Astrocyte of the cerebellum (primary cell): ENCODE data around the gene FOXL2NB.

ENCODE experiments used
- DNase-seq: peaks from one replicate; pipeline ENCODE4 v3.0.0-alpha.2; 2011; ENCODE audit warnings: low read depth
- H3K4me3 ChIP-seq: 2 replicates; pipeline ENCODE4 v1.5.1; 2011; ENCODE audit warnings: mild to moderate bottlenecking, low read depth, low read length, moderate library complexity
- in situ Hi-C: cut with HindIII; loops from 2 replicates; pipeline ENCODE4 v1.10.0; 2017; ENCODE audit warnings: low sequenced_read_pairs
- TF ChIP-seq, protein P1 (sequence below): IDR thresholded peaks from 2 replicates; pipeline ENCODE4 v1.5.1; 2012; ENCODE audit warnings: low read length, low read depth, moderate library complexity, mild to moderate bottlenecking; ENCODE audit errors: missing control alignments

The FOXL2NB gene

DNA sequence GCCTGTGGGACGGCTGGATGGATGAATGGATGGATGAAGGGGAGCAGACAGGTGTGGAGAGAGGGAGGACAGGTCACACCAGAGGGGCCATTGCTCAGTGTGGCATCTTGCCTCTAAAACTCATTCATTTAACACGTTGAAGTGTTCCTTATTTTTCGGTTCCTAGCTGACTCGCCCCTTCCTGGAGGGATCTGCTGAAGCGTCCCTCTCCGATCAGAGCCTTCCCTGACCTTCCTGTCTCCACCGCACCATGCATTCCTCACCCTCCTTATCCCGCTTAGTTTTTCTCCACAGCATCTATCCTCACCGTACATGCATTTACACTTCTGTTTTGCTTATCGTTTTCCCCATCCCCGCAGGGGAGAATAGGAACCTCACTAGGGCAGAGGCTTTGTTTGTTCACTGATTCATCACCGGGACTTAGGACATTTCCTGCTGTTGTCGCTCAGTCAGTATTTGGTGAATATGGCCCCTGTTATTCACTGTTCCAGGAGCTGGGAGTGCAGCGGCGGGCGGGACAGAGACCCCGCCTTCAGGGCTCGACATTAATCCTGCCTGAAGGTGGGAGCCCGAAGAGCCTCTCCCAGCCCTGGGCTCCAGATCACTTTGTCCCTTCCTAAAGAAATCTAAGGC lies 32.0 kb upstream of the FOXL2NB start:
- in situ Hi-C loops = loop anchor here (25.0 kb wide), 3 partner anchors 103 to 453 kb away; no protein-coding TSS in a partner anchor
- TF ChIP-seq, protein P1, sequence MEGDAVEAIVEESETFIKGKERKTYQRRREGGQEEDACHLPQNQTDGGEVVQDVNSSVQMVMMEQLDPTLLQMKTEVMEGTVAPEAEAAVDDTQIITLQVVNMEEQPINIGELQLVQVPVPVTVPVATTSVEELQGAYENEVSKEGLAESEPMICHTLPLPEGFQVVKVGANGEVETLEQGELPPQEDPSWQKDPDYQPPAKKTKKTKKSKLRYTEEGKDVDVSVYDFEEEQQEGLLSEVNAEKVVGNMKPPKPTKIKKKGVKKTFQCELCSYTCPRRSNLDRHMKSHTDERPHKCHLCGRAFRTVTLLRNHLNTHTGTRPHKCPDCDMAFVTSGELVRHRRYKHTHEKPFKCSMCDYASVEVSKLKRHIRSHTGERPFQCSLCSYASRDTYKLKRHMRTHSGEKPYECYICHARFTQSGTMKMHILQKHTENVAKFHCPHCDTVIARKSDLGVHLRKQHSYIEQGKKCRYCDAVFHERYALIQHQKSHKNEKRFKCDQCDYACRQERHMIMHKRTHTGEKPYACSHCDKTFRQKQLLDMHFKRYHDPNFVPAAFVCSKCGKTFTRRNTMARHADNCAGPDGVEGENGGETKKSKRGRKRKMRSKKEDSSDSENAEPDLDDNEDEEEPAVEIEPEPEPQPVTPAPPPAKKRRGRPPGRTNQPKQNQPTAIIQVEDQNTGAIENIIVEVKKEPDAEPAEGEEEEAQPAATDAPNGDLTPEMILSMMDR = no peak
- DNase-seq = no peak
- peak overlapping the region; percentile 72 for H3K4me3 ChIP-seq

DNA sequence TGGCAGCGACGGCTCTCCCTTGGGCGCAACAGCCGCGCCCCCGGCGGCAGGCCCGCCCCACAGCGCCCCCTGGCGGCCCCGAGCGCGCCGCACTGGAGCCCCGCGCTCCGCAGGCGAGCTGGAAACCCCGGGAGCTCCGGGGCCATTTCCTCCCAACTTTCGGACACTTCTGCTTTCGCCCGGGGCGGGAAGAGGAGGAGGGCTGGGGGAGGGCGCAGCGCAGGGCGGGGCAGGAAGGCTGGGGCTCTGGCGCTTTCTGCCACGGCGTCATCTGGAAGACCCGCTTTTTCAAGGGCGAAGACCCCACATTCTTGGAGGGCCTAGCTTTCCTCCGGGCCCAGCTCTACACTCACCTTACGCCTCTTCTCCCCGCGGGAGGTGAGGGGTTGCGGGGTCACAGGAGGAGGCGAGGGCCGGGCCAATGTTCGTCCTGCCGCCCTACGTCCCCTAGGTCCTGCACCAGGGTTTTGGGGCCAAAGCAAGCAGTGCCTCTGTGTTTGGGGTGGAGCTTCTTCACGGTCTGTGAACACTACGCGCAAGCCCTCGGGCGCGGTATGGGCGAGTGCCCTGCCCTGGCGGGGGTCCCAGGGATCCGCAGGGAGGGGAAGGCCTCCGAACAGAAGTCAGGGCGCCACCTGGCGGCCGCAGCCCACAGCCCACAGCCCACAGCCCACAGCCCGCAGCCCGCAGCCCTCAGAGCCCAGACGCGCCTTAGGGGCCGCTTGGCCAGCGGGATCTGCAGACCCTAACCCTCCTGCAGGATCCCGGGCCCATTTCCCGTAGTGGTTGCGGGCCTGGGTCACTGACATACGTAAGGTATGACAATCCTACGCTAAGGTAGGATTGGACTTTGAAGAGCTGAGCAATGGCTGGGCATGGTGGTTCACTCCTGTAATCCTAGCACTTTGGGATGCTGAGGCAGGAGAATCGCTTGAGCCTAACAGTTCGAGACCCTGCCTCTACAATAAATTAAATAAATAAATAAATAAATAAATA lies 31.2 kb upstream of the FOXL2NB start:
- H3K4me3 ChIP-seq = peak overlapping the region; percentile 72
- TF ChIP-seq, protein P1 = peak; percentile 73
- in situ Hi-C loops = loop anchor here (25.0 kb wide), 3 partner anchors 104 to 454 kb away; no protein-coding TSS in a partner anchor
- peak; percentile 85 for DNase-seq

DNA sequence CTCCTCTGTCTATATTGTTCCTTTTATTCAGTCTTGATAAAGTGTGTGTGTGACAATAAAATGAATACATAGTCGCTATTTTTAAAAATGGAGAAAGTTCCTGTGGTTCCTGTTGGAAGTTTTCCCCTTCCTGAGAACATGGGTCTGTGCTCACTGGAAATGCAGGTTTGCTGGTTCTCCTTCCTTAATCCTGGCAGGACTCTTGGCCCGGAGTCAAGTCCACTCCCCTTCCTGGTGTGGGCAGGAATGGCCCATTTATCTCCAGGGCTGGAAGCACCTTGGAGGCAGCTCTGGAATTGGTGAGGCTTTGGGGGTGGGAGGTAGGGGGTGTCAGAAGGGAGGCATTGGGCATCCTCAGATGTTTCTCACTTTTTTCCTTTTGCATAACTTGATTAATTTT lies 30.2 kb upstream of the FOXL2NB start:
- in situ Hi-C loops = loop anchor here (25.0 kb wide), 3 partner anchors 105 to 455 kb away; no protein-coding TSS in a partner anchor
- no peak overlapping the region for H3K4me3 ChIP-seq
- TF ChIP-seq, protein P1 = no peak
- DNase-seq = no peak

DNA sequence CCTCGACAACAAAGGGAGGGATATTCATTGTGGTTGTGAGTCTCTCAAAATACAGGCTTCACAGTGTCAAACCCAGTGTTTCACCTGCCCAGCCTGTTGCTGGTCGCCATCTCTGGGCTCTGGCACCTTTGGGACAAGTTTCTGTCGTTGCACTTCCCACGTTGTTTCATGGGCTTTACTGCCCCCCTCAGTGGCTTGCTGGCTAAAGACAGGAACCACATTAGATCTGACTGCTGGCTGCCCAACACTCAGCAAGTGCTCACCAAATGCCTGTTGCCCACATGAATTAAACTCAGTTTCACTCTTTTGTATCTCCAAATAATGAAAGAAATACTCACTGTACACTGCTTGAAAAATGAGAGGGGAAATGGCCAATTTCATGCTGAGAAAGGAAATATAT lies 27.7 kb upstream of the FOXL2NB start:
- TF ChIP-seq, protein P1 = no peak
- in situ Hi-C loops = loop anchor here (25.0 kb wide), 3 partner anchors 107 to 457 kb away; no protein-coding TSS in a partner anchor
- no peak overlapping the region for H3K4me3 ChIP-seq
- DNase-seq = no peak

DNA sequence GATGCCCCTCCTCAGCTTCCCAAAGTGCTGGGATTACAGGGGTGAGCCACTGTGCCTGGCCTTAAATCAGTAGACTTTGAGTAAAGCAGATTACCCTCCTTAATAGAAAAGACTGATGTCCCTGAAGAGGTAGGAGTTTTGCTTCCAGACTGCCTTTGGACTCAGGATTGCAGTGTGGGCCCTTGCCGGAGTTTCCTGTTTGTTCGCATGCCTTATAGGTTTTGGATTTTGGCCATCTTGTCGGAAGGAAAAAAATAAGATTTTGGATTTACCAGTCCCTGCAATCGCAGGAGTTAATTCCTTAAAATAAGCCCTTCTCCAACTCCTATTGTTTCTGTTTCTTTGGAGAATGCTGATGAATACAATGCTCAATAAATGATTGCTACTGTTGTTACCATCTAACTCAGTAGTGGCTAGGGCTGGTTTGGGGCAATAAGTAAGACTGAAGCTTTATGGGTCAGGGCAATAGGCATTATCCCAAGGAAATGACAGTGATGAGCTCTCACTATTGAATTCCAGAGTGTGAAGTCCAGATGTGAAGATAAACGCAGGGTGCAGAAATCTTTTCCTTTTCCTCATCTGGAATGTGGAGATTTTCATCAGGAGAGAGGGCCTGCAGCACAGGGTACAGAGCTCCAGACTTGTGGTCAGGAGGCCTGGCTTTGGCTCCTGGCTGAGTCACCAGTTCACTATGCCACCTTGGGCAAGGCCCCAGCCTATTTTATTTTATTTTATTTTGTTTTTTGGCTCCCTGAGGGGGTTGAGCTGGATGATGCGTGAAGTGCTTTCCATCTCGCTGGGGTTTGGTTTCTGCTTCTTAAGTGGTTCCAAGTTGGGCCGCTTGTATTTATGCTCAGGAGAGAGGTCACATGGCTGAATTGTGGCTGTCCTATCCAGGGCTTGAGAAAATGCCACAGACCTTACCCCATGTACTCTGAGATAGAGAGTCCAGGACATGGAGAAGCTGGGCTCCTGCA lies 25.4 kb upstream of the FOXL2NB start:
- in situ Hi-C loops = loop anchor here (25.0 kb wide), 3 partner anchors 109 to 459 kb away; no protein-coding TSS in a partner anchor
- DNase-seq = peak; percentile 79
- no peak overlapping the region for H3K4me3 ChIP-seq
- TF ChIP-seq, protein P1 = no peak
